Right atrium auricular region (tissue), 2 donors: Measurements from ENCODE around the gene VPS16. TPM values are rescaled to one million over a fixed set of nuclear protein-coding genes. Genes with fewer than 3 reads are reported as not detected.

Experiments
- total RNA-seq, 2 donors: library from RNA; depleted of rRNA; stranded (reverse); fragments of >200 nt; gene quantifications; one replicate each; pipeline ENCODE4 v1.1.0, GENCODE V29; 2016

The VPS16 gene
- total RNA-seq, 2 donors from 2014 or later: 12.8 to 16.4 TPM

Other genes starting within 250 kb of the VPS16 start
- gene NOP56, start 188.1 kb upstream of the VPS16 start, total RNA-seq: 10 to 100 TPM; 30.9 to 47.1 TPM
- gene IDH3B, start 176.5 kb upstream of the VPS16 start, total RNA-seq: 100 to 1,000 TPM; 145 to 217 TPM
- 1 to 10 TPM; 2.5 to 8.5 TPM for gene EBF4, start 148.0 kb upstream of the VPS16 start, total RNA-seq
- 1 to 10 TPM; 2.9 to 4.4 TPM for gene CPXM1, start 40.1 kb upstream of the VPS16 start, total RNA-seq
- not detected for gene C20orf141, start 25.8 kb upstream of the VPS16 start, total RNA-seq
- not detected for gene TMEM239, start 24.4 kb upstream of the VPS16 start, total RNA-seq
- 10 to 100 TPM in 1 of 2 donors, 1 to 10 TPM in 1; 8.3 to 10.0 TPM for gene PCED1A, start 90 bp upstream of the VPS16 start, total RNA-seq
- gene PTPRA, start 32.7 kb downstream of the VPS16 start, total RNA-seq: 10 to 100 TPM; 32.8 to 46.0 TPM
- not detected for gene GNRH2, start 202.9 kb downstream of the VPS16 start, total RNA-seq
- gene MRPS26, start 205.3 kb downstream of the VPS16 start, total RNA-seq: 10 to 100 TPM; 44.7 to 45.4 TPM
- gene OXT, start 230.9 kb downstream of the VPS16 start, total RNA-seq: not detected
- not detected for gene AVP, start 244.0 kb downstream of the VPS16 start, total RNA-seq